ENCODE measurements around the gene PRPSAP1.

Gene PRPSAP1

GRCh38 chr17:76353599-76354316 lies at the start of gene PRPSAP1:
PRPSAP1 (minus strand) TSS chr17:76353916; CDS start chr17:76353703, 213 bp downstream.
- DNase-seq (ENCODE audit: low spot score) = peak; percentile 91
- Histone ChIP-seq H3K27me3 (ENCODE audit: insufficient read depth, poor library complexity, severe bottlenecking) (no peaks in the 10 kb centered on the region), H3K36me3 (ENCODE audit: low read depth) (peaks cover 6% of the 10 kb centered on the region), H3K4me1 (ENCODE audit: insufficient read depth, poor library complexity, severe bottlenecking) (peaks cover 10% of the 10 kb centered on the region), H3K27ac (ENCODE audit: poor library complexity, severe bottlenecking) (peak within 1 kb of the TSS; percentile 67), H3K4me3 (ENCODE audit: severe bottlenecking) (peak within 1 kb of the TSS; percentile 74), H3K9me3 (ENCODE audit: severe bottlenecking) (no peaks in the 10 kb centered on the region)
- ATAC-seq (ENCODE audit: low read depth) = peak; percentile 92
- no peak for TF ChIP-seq CTCF (IDR thresholded peaks at IDR 0.05; ENCODE audit: poor library complexity, severe bottlenecking)

GRCh38 chr17:76402711-76403110 lies 49.0 kb upstream of the PRPSAP1 start:
- peaks cover 60% of the 10 kb centered on the region for H3K36me3 ChIP-seq (ENCODE audit: low read depth)
- no peak for DNase-seq (ENCODE audit: low spot score)
- TF ChIP-seq CTCF (IDR thresholded peaks at IDR 0.05; ENCODE audit: poor library complexity, severe bottlenecking) = no peak

GRCh38 chr17:76399175-76400172 lies 45.8 kb upstream of the PRPSAP1 start:
- DNase-seq (ENCODE audit: low spot score) (no peak), ATAC-seq (ENCODE audit: low read depth) (no peak)
- no peaks in the 10 kb centered on the region for H3K9me3 ChIP-seq (ENCODE audit: severe bottlenecking)
- peaks cover 82% of the 10 kb centered on the region for H3K36me3 ChIP-seq (ENCODE audit: low read depth)
- no peaks in the 10 kb centered on the region for H3K27me3 ChIP-seq (ENCODE audit: insufficient read depth, poor library complexity, severe bottlenecking)
- peaks cover 5% of the 10 kb centered on the region for H3K4me1 ChIP-seq (ENCODE audit: insufficient read depth, poor library complexity, severe bottlenecking)
- H3K27ac ChIP-seq (ENCODE audit: poor library complexity, severe bottlenecking) = no peak overlapping the region
- no peak overlapping the region for H3K4me3 ChIP-seq (ENCODE audit: severe bottlenecking)
- no peak for TF ChIP-seq CTCF (IDR thresholded peaks at IDR 0.05; ENCODE audit: poor library complexity, severe bottlenecking)

More at GRCh38 chr17:76402711-76403110, 49.0 kb upstream of the PRPSAP1 start:
- Histone ChIP-seq H3K9me3 (ENCODE audit: severe bottlenecking) (no peaks in the 10 kb centered on the region), H3K4me1 (ENCODE audit: insufficient read depth, poor library complexity, severe bottlenecking) (no peaks in the 10 kb centered on the region), H3K4me3 (ENCODE audit: severe bottlenecking) (no peak overlapping the region), H3K27me3 (ENCODE audit: insufficient read depth, poor library complexity, severe bottlenecking) (no peaks in the 10 kb centered on the region), H3K27ac (ENCODE audit: poor library complexity, severe bottlenecking) (no peak overlapping the region)
- ATAC-seq (ENCODE audit: low read depth) = no peak

- Histone ChIP-seq H3K9me3 (ENCODE audit: severe bottlenecking) (no peaks in the 10 kb centered on the region), H3K4me1 (ENCODE audit: insufficient read depth, poor library complexity, severe bottlenecking) (peaks cover 11% of the 10 kb centered on the region), H3K27me3 (ENCODE audit: insufficient read depth, poor library complexity, severe bottlenecking) (no peaks in the 10 kb centered on the region), H3K36me3 (ENCODE audit: low read depth) (peaks cover 82% of the 10 kb centered on the region), H3K27ac (ENCODE audit: poor library complexity, severe bottlenecking) (no peak overlapping the region), H3K4me3 (ENCODE audit: severe bottlenecking) (no peak overlapping the region)
- ATAC-seq (ENCODE audit: low read depth) = peak; percentile 17; the same call in 2 of the 3 replicates
- DNase-seq (ENCODE audit: low spot score) = peak; percentile 73
- TF ChIP-seq CTCF (IDR thresholded peaks at IDR 0.05; ENCODE audit: poor library complexity, severe bottlenecking) = no peak
Observed at GRCh38 chr17:76398523-76399174, 44.9 kb upstream of the PRPSAP1 start.
